Measurements from ENCODE around the gene PLEKHA8.
"Not testable (repeated sequence)": the region's sequence is repeated elsewhere in the genome, so short reads cannot be mapped to it uniquely, and the experiment has no call there.

The PLEKHA8 gene

GRCh38 chr7:30065746-30066145 lies 37.5 kb downstream of the PLEKHA8 start:
- no peak for DNase-seq (ENCODE audit: low spot score)

- no peak for DNase-seq (ENCODE audit: low spot score)
These were observed 38.5 kb downstream of the PLEKHA8 start for GRCh38 chr7:30066687-30067086.

GRCh38 chr7:30068117-30068516 lies 39.9 kb downstream of the PLEKHA8 start:
- DNase-seq (ENCODE audit: low spot score) = no peak

- DNase-seq (ENCODE audit: low spot score) = no peak
These were observed 41.1 kb downstream of the PLEKHA8 start for GRCh38 chr7:30069096-30069867.

- no peak for DNase-seq (ENCODE audit: low spot score)
These were observed 41.8 kb downstream of the PLEKHA8 start for GRCh38 chr7:30070052-30070451.

GRCh38 chr7:30072735-30073134 lies 44.5 kb downstream of the PLEKHA8 start:
- DNase-seq (ENCODE audit: low spot score) = no peak

GRCh38 chr7:30074422-30075030 lies 46.3 kb downstream of the PLEKHA8 start:
- DNase-seq (ENCODE audit: low spot score) = peak; percentile 53

GRCh38 chr7:30076411-30076810 lies 48.2 kb downstream of the PLEKHA8 start:
- DNase-seq (ENCODE audit: low spot score) = no peak

- no peak for DNase-seq (ENCODE audit: low spot score)
These were observed 50.1 kb downstream of the PLEKHA8 start for GRCh38 chr7:30078280-30078679.

- DNase-seq (ENCODE audit: low spot score) = no peak
These were observed 51.7 kb downstream of the PLEKHA8 start for GRCh38 chr7:30079880-30080279.

- no peak for DNase-seq (ENCODE audit: low spot score)
These were observed 52.6 kb downstream of the PLEKHA8 start for GRCh38 chr7:30080818-30081217.

- DNase-seq (ENCODE audit: low spot score) = no peak
These were observed 54.5 kb downstream of the PLEKHA8 start for GRCh38 chr7:30082686-30083085.

- no peak for DNase-seq (ENCODE audit: low spot score)
These were observed 55.1 kb downstream of the PLEKHA8 start for GRCh38 chr7:30083334-30083733.

GRCh38 chr7:30084212-30084611 lies 56.0 kb downstream of the PLEKHA8 start:
- DNase-seq (ENCODE audit: low spot score) = no peak

GRCh38 chr7:30086529-30086928 lies 58.3 kb downstream of the PLEKHA8 start:
- DNase-seq (ENCODE audit: low spot score) = no peak

- no peak for DNase-seq (ENCODE audit: low spot score)
These were observed 59.2 kb downstream of the PLEKHA8 start for GRCh38 chr7:30087371-30087770.

GRCh38 chr7:30088362-30088761 lies 60.1 kb downstream of the PLEKHA8 start:
- DNase-seq (ENCODE audit: low spot score) = no peak

- DNase-seq (ENCODE audit: low spot score) = no peak
These were observed 61.9 kb downstream of the PLEKHA8 start for GRCh38 chr7:30090111-30090510.

GRCh38 chr7:30091491-30091912 lies 63.3 kb downstream of the PLEKHA8 start:
- no peak for DNase-seq (ENCODE audit: low spot score)

GRCh38 chr7:30091987-30092386 lies 63.8 kb downstream of the PLEKHA8 start:
- DNase-seq (ENCODE audit: low spot score) = no peak

GRCh38 chr7:30093420-30093952 lies 65.3 kb downstream of the PLEKHA8 start:
- no peak for DNase-seq (ENCODE audit: low spot score)

- DNase-seq (ENCODE audit: low spot score) = not testable (repeated sequence)
These were observed 70.4 kb downstream of the PLEKHA8 start for GRCh38 chr7:30098599-30098998.

- no peak for DNase-seq (ENCODE audit: low spot score)
These were observed 74.1 kb downstream of the PLEKHA8 start for GRCh38 chr7:30102281-30102680.
